VCaP (cell line): ENCODE measurements around the gene CAPRIN1.
"Not testable (repeated sequence)": the region's sequence is repeated elsewhere in the genome, so short reads cannot be mapped to it uniquely, and the experiment has no call there.

Source experiments
- H3K27ac ChIP-seq: fragments of 450-650 bp; 2 replicates; pipeline ENCODE4 v1.5.1; 2017
- CTCF ChIP-seq: fragments of 450-650 bp; conservative IDR thresholded peaks from 2 replicates; pipeline ENCODE4 v1.5.1; 2017; ENCODE audit warnings: mild to moderate bottlenecking, moderate library complexity

CAPRIN1 gene

GRCh38 chr11:34064291-34064690 lies 12.8 kb downstream of the CAPRIN1 start:
- no peak overlapping the region for H3K27ac ChIP-seq
- TF ChIP-seq CTCF = no peak

GRCh38 chr11:34065505-34066203 lies 14.1 kb downstream of the CAPRIN1 start:
- H3K27ac ChIP-seq = no peak overlapping the region
- TF ChIP-seq CTCF = no peak

- not testable (repeated sequence) for H3K27ac ChIP-seq
Measured at GRCh38 chr11:34066766-34067165, 15.2 kb downstream of the CAPRIN1 start.

GRCh38 chr11:34067383-34068065 lies 16.0 kb downstream of the CAPRIN1 start:
- no peak overlapping the region for H3K27ac ChIP-seq
- TF ChIP-seq CTCF = no peak

GRCh38 chr11:34068111-34068510 lies 16.6 kb downstream of the CAPRIN1 start:
- no peak for TF ChIP-seq CTCF
- no peak overlapping the region for H3K27ac ChIP-seq

- not testable (repeated sequence) for H3K27ac ChIP-seq
Measured at GRCh38 chr11:34071306-34071705, 19.8 kb downstream of the CAPRIN1 start.

- no peak for TF ChIP-seq CTCF
- no peak overlapping the region for H3K27ac ChIP-seq
Measured at GRCh38 chr11:34072041-34072440, 20.5 kb downstream of the CAPRIN1 start.

- TF ChIP-seq CTCF = no peak
- no peak overlapping the region for H3K27ac ChIP-seq
Measured at GRCh38 chr11:34072832-34073231, 21.3 kb downstream of the CAPRIN1 start.
